Heart left ventricle (tissue), 13 donors: ENCODE measurements around the gene RYK.

Source experiments
- POLR2A ChIP-seq, 2 donors: fragments of 450-650 bp; IDR thresholded peaks; one replicate each; pipeline ENCODE4 v1.6.1; 2017; ENCODE audit warnings: antibody characterized with exemption in 2 of 2, mild to moderate bottlenecking in 2 of 2, moderate library complexity in 2 of 2
- TF ChIP-seq, protein P1 (sequence below), 12 donors: fragments of 200-600 bp; sonication (generic) in 4 of 12; IDR thresholded peaks; one replicate each; pipeline versions ENCODE4 v1.5.0 to v1.8.0; 2018 to 2022; ENCODE audit warnings: antibody characterized with exemption in 12 of 12, mild to moderate bottlenecking in 5 of 12
- donor health status: ischemic (EF 13 %, LVEDD 7.1; RV severe dilation, severe dysfunction).
- donor health status: DM: no; HTN: yes; CAD: no.
- donor health status: DM: no; HTN: no; CAD: no.
- donor health status: ischemic (EF 25% LVEDD 6.9; RV normal size, moderate dysfunction).
- donor health status: ischemic (EF 25% LVEDD 5.7; RV mildly dilated, moderate dysfunction).
- donor health status: ischemic (EF 35%, LVEDD 5.7; RV mildly dilated, moderate dysfunction).
- donor health status: nonischemic (EF 11% LVEDD 7.7; RV severe dilation, severe dysfunction).
- donor health status: DM: yes; HTN: yes; CAD: no.
- donor health status: PGD.
- donor health status: ischemic (EF 29% LVEDD 5.4; RV normal size, mild dysfunction).
- donor health status: nonischemic (EF 23%, LVEDD 6.1; RV moderate dilation, normal function).

DNA sequence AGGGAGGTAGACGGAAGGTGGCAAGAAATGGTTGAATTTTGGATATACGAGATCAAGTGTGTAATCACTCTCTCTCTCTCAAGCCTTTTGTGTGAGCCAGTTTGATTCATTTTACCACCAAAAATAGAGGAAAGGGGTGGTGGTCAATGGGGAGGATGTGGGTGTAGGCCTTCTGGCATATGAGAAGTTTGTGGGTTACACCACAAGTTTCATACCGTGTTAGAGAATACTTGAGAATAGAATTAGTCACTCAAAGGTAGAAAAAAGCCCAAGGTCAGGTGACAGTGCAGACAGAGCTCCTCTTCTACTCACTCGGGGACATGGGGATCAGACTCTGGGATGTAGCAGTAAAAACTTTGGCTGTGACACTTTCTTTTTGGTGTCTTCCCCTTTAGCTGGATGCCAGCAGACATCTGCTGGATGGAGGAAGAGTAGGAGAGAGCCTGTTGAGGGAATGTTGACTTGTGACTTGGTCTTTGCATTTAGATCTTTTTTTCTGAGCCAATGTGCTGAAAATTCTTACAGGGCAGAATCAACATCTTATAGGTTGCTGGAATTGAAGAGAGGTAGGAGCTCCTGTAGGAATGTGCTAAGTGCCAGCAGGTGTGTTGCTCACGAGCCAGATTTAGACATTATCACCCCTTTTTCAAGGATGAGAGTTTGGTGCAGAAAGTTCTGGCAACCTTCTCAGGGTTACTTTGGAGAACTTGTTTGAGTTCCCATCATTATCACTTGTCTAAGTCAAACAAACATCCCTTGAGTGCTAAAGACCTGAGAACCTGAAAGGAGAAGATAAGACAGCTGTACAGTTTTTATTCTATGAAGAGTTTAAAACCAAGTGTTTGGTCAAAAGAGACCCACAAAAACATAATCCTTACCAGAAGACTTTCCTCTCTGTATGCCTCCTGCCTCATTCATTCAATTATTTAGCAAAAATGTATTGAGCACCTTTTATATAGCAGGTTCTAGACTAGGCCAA lies 43.9 kb upstream of the RYK start:
- TF ChIP-seq POLR2A (IDR thresholded peaks at IDR 0.05) = no peak
- TF ChIP-seq, protein P1, sequence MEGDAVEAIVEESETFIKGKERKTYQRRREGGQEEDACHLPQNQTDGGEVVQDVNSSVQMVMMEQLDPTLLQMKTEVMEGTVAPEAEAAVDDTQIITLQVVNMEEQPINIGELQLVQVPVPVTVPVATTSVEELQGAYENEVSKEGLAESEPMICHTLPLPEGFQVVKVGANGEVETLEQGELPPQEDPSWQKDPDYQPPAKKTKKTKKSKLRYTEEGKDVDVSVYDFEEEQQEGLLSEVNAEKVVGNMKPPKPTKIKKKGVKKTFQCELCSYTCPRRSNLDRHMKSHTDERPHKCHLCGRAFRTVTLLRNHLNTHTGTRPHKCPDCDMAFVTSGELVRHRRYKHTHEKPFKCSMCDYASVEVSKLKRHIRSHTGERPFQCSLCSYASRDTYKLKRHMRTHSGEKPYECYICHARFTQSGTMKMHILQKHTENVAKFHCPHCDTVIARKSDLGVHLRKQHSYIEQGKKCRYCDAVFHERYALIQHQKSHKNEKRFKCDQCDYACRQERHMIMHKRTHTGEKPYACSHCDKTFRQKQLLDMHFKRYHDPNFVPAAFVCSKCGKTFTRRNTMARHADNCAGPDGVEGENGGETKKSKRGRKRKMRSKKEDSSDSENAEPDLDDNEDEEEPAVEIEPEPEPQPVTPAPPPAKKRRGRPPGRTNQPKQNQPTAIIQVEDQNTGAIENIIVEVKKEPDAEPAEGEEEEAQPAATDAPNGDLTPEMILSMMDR (IDR thresholded peaks at IDR 0.05) = no peak
